HFF-Myc (cell line): ENCODE measurements around the gene IQGAP2.

Experiments
- DNase-seq: peaks from one replicate; pipeline ENCODE4 v3.0.0-alpha.2; 2011; ENCODE audit warnings: low read depth; ENCODE audit errors: extremely low read depth
- H3K4me3 ChIP-seq: replicated peaks from 2 replicates; pipeline ENCODE4 v1.5.1; 2011; ENCODE audit warnings: low read depth, mild to moderate bottlenecking, control low read depth, low read length
- TF ChIP-seq, protein P1 (sequence below): IDR thresholded peaks from 2 replicates; pipeline ENCODE4 v1.5.1; 2012; ENCODE audit warnings: mild to moderate bottlenecking, low read depth, low read length, control low read depth; ENCODE audit errors: missing control alignments

IQGAP2 gene

DNA sequence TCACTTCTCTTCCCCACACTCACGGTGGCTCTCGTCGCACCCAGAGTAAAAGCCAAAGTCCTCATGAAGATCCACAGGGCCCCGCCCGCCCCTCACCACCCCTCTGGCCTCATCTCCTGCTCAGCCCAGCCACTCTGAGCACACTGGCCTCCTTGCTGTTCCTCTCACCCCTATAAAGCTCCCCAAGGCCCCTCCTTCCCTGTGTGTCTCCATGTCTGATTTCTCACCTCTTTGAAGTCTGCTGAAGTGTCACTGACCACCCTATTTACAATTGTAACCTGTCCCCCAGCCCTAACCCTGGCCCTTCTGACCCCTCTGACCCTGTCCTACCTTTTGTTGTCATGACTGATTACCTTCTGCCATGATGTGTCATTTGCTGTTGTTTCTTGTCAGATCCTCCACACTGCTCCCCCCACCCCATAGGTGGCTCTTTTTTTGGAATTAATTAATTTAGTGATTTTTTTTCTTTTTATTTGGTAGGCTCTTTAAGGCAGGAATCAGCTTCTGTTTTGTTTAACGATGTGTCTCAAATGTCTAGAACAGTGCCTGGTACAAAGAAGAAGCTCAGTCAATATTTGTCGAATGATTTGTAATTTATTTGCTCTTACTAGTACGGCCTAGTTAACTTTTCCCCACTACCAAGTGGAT, 90.2 kb downstream of the IQGAP2 start:
- H3K4me3 ChIP-seq, result no peak overlapping the region
- TF ChIP-seq, protein P1, sequence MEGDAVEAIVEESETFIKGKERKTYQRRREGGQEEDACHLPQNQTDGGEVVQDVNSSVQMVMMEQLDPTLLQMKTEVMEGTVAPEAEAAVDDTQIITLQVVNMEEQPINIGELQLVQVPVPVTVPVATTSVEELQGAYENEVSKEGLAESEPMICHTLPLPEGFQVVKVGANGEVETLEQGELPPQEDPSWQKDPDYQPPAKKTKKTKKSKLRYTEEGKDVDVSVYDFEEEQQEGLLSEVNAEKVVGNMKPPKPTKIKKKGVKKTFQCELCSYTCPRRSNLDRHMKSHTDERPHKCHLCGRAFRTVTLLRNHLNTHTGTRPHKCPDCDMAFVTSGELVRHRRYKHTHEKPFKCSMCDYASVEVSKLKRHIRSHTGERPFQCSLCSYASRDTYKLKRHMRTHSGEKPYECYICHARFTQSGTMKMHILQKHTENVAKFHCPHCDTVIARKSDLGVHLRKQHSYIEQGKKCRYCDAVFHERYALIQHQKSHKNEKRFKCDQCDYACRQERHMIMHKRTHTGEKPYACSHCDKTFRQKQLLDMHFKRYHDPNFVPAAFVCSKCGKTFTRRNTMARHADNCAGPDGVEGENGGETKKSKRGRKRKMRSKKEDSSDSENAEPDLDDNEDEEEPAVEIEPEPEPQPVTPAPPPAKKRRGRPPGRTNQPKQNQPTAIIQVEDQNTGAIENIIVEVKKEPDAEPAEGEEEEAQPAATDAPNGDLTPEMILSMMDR, result no peak
- DNase-seq, result no peak

DNA sequence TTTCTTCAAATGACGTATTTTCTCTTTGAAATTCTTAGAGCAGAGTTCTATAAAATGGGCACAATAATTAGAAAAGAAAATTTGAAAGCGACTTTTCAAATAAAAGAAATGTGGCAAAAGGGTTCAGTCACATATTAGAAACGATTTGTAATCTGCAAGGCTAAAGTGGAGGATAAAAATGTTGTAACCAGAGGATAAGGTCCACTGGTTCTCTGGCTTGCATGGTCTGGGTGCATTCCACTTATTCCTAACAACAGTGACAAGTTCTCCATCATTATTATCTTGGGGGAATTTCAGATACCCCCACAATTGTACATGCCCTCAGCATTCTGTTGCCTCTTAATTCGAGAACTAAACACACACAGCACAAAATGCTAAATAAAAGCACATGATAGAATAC, 91.1 kb downstream of the IQGAP2 start:
- H3K4me3 ChIP-seq, result no peak overlapping the region
- TF ChIP-seq, protein P1, result no peak
- no peak for DNase-seq

DNA sequence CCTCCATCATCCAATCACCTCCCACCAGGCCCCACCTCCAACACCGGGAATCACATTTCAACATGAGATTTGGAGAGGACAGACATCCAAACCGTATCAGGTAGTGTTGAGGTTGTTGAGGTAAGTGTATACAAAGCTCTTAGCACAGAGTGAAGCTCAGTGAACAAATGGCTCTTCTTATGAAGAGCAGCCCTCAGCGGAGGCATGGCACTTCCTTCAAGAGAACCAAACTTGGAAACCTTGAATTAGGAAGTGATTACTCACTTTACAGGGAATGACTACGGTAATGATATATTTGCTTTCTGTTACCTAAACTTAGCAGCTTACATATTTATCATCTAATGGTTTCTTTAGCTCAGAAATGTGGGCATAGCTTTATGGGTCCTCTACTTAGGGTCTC, 92.8 kb downstream of the IQGAP2 start:
- TF ChIP-seq, protein P1, result no peak
- DNase-seq, result no peak
- no peak overlapping the region for H3K4me3 ChIP-seq

DNA sequence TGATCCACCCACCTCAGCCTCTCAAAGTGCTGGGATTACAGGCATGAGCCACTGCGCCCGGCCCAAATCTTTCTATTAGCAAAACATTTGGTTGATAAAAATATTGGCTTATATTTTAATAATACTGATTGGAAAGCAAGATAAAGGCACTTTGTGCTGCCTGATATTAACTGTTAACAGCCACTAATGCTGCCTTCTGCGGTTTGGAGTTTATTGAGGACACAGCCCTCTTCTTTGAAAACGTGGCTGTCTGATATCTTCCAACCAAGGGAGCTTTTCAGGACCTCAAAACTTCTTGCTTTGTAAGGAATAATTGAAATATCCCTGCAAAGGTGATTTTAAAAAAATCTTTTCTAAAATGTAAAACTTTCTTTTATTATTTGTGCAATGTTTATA, 94.0 kb downstream of the IQGAP2 start:
- TF ChIP-seq, protein P1, result no peak
- no peak for DNase-seq
- no peak overlapping the region for H3K4me3 ChIP-seq

DNA sequence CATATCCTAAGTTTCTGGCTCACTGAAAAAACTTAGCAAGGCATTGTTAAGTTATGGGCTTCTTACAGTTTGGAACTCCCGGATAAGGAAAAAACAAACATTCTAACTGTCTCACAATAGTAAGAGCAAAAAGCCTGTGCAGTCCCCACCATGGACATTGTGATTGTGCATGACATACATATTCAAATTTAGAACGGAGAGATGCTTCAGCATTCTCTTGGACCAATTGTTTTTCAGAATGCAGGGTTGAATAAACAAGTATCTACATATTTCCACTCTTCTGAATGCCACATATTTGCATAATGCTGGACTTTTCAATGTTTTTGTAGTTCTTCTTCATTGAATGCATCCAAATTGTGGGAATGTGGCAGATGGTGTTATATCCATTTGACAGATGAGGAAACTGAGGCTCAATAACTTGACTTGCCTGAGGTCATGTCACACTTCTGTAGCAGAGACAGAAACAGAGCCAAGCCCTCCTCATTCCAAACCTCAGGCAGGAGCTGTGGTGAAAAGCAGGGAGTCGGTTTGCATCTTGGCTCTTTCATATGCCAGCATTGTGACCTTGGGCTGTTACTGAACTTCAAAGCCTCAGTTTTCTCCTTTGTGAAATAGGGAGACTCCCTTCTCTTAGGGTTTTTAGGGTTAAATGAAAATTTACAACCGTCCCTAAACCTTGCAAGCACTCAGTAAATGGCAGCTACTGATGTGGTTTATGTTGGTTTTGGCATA, 95.1 kb downstream of the IQGAP2 start:
- H3K4me3 ChIP-seq, result no peak overlapping the region
- no peak for DNase-seq
- TF ChIP-seq, protein P1, result no peak

DNA sequence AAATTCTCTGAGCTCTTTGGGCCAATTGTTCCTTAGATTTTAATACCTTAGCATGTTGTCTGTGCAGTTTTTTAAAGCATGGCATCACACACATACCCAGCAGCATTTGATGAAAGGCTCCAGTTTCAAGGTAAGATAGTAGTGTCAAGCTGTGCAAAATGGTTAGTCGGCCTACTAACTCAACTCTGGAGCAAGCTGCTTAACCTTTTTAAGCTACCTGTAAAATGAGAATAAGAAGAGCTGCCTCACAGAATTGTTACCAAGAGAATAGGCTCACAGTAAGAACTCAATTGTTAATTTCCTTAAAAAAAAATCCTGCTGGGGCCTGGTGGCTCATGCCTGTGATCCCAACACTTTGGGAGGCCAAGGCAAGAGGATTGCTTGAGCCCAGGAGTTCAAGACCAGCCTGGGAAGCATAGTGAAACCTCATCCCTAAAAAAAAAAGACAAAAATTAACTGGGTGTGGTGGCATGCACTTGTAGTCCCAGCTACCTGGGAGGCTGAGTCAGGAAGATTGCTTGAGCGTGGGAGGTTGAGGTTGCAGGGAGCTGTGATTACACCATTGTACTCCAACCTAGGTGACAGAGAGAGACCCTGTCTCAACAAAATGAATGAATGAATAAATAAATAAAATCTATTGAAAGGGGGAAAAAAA, 96.5 kb downstream of the IQGAP2 start:
- no peak overlapping the region for H3K4me3 ChIP-seq
- TF ChIP-seq, protein P1, result no peak
- DNase-seq, result no peak
